ENCODE measurements around the gene FCAR. TPM values are rescaled to one million over a fixed set of nuclear protein-coding genes. Genes with fewer than 3 reads are reported as not detected.
"Not testable (repeated sequence)": the region's sequence is repeated elsewhere in the genome, so short reads cannot be mapped to it uniquely, and the experiment has no call there.

FCAR gene
- polyA plus RNA-seq, 1 of the 3 experiments (the other 2 are of a cell fraction), result not detected

GRCh38 chr19:54902061-54902460 lies 28.0 kb downstream of the FCAR start (continued):
- no peak for TF ChIP-seq USF2 (IDR thresholded peaks at IDR 0.05; ENCODE audit: borderline replicate concordance, low read depth, low read length)
- no peak for TF ChIP-seq MAX (IDR thresholded peaks at IDR 0.05; ENCODE audit: low read depth)
- no peak for TF ChIP-seq TAF1 (IDR thresholded peaks at IDR 0.05; ENCODE audit: borderline replicate concordance, low read depth, low read length)
- TF ChIP-seq RFX5 (IDR thresholded peaks at IDR 0.05; ENCODE audit: low read length), result no peak
- TF ChIP-seq ELF1 (IDR thresholded peaks at IDR 0.05), result no peak

- H3K4me2 ChIP-seq, result no peak overlapping the region
- no peaks in the 10 kb centered on the region for H4K20me1 ChIP-seq (ENCODE audit: insufficient read depth)
- ChIA-PET CTCF (no interaction called here), POLR2A (no interaction called here)
- no peaks in the 10 kb centered on the region for H3K4me1 ChIP-seq (ENCODE audit: control insufficient read depth in 1 of 2, insufficient read depth in 2 of 2, low read depth in 1 of 2, low read length in 1 of 2)
- H3K36me3 ChIP-seq (replicated peaks in 1 of 2; ENCODE audit: control insufficient read depth in 1 of 2, insufficient read depth in 2 of 2, low read length in 1 of 2), result no peaks in the 10 kb centered on the region
- peaks cover 37% of the 10 kb centered on the region; the same call in 1 of the 2 replicates for H3K27me3 ChIP-seq (ENCODE audit: insufficient read depth)
- H2AFZ ChIP-seq (ENCODE audit: low read depth), result no peak overlapping the region
- no peak overlapping the region for H3K4me3 ChIP-seq (ENCODE audit: low read depth in 2 of 2, low read length in 1 of 2)
- H3K27ac ChIP-seq (ENCODE audit: low read depth in 2 of 2, low read length in 1 of 2), result no peak overlapping the region
- H3K79me2 ChIP-seq (ENCODE audit: insufficient read depth), result no peaks in the 10 kb centered on the region
- H3K9ac ChIP-seq, result no peak overlapping the region
- no peaks in the 10 kb centered on the region for H3F3A ChIP-seq (replicated peaks; ENCODE audit: insufficient read depth)
- no peak for DNase-seq
- no peak for TF ChIP-seq USF1 (IDR thresholded peaks at IDR 0.05; ENCODE audit: borderline replicate concordance, low read depth)
- TF ChIP-seq USF2 (IDR thresholded peaks at IDR 0.05; ENCODE audit: borderline replicate concordance, low read depth, low read length), result no peak
- TF ChIP-seq TAF1 (IDR thresholded peaks at IDR 0.05; ENCODE audit: borderline replicate concordance, low read depth, low read length), result no peak
- no peak for TF ChIP-seq POLR2AphosphoS5 (IDR thresholded peaks at IDR 0.05; ENCODE audit: low read depth, low read length)
- no peak for TF ChIP-seq RXRA (IDR thresholded peaks at IDR 0.05; ENCODE audit: borderline replicate concordance, low read depth)
- no peak for TF ChIP-seq MAX (IDR thresholded peaks at IDR 0.05; ENCODE audit: low read depth)
- no peak for TF ChIP-seq IRF3 (IDR thresholded peaks at IDR 0.05; ENCODE audit: low read depth, low read length)
- TF ChIP-seq RFX5 (IDR thresholded peaks at IDR 0.05; ENCODE audit: low read length), result no peak
- TF ChIP-seq YY1 (IDR thresholded peaks at IDR 0.05; ENCODE audit: low read depth), result no peak
- no peak for TF ChIP-seq TEAD4 (IDR thresholded peaks at IDR 0.05; ENCODE audit: borderline replicate concordance, insufficient read depth)
- no peaks in the 10 kb centered on the region for H3K9me3 ChIP-seq
- 47% methylated on average over 6 of the region's 6 CpGs for WGBS (ENCODE audit: low lambda C conversion rate)
- no peaks in the 10 kb centered on the region for H3K9me2 ChIP-seq
Observed at GRCh38 chr19:54903303-54903702, 29.3 kb downstream of the FCAR start.

GRCh38 chr19:54904261-54904660 lies 30.2 kb downstream of the FCAR start:
- H3F3A ChIP-seq (replicated peaks; ENCODE audit: insufficient read depth); H4K20me1 ChIP-seq (ENCODE audit: insufficient read depth); H3K27ac ChIP-seq (ENCODE audit: low read depth in 2 of 2, low read length in 1 of 2); H3K4me3 ChIP-seq (ENCODE audit: low read depth in 2 of 2, low read length in 1 of 2); H3K4me1 ChIP-seq (ENCODE audit: control insufficient read depth in 1 of 2, insufficient read depth in 2 of 2, low read depth in 1 of 2, low read length in 1 of 2); H3K79me2 ChIP-seq (ENCODE audit: insufficient read depth); POLR2A ChIA-PET; H3K9me3 ChIP-seq; H3K9ac ChIP-seq; H3K4me2 ChIP-seq; H2AFZ ChIP-seq (ENCODE audit: low read depth); H3K36me3 ChIP-seq (replicated peaks in 1 of 2; ENCODE audit: control insufficient read depth in 1 of 2, insufficient read depth in 2 of 2, low read length in 1 of 2); DNase-seq; H3K9me2 ChIP-seq; CTCF ChIA-PET: not testable (repeated sequence)
- WGBS (ENCODE audit: low lambda C conversion rate), result 11% methylated on average over 4 of the region's 4 CpGs
- peaks cover 34% of the 10 kb centered on the region; the same call in 1 of the 2 replicates for H3K27me3 ChIP-seq (ENCODE audit: insufficient read depth)
